ENCODE results near the gene HIRA.

DNA sequence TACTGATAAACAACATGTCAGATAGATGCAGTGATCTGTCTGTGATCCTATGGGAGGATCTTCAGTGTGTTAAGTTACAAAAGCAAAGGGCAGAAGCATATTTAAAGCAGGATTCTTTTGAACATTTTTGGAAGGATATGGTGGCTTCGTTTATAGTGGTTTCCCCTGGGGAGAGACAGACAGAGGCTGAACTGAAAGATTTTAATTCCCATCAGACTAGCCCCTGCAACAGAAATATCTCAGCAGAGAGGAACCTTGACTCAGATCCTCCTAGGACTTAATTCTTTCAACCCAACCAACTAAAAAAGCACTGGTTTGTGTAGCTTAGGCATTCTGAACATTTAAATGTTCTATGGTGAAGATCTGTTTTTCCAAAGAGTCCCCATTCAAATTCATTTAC, 145.7 kb downstream of the HIRA start:
- TF ChIP-seq JUND (IDR thresholded peaks at IDR 0.05; ENCODE audit: low read length) (no peak), ATF3 (IDR thresholded peaks at IDR 0.05; ENCODE audit: insufficient read depth, low read depth, low read length) (no peak), POLR2AphosphoS5 (IDR thresholded peaks at IDR 0.05; ENCODE audit: low read depth, low read length) (no peak), POLR2A (IDR thresholded peaks at IDR 0.05; ENCODE audit: control extremely low read depth in 1 of 2, low read depth in 2 of 2, low read length in 2 of 2) (no peak), EGR1 (IDR thresholded peaks at IDR 0.05; ENCODE audit: borderline replicate concordance, low read depth, low read length) (no peak), SAP30 (IDR thresholded peaks at IDR 0.05; ENCODE audit: insufficient read depth, insufficient replicate concordance, low read length) (no peak), CEBPB (IDR thresholded peaks at IDR 0.05; ENCODE audit: low read depth, low read length) (no peak), NRF1 (IDR thresholded peaks at IDR 0.05; ENCODE audit: low read depth, low read length) (no peak), CTCF (IDR thresholded peaks at IDR 0.05; ENCODE audit: control extremely low read depth in 1 of 3, insufficient read depth in 1 of 3, low read depth in 1 of 3, low read length in 3 of 3) (no peak), JUN (IDR thresholded peaks at IDR 0.05; ENCODE audit: low read depth, low read length) (no peak)
